Tibial nerve (tissue), 4 donors: ENCODE data around the gene GALNT11. TPM values are rescaled to one million over a fixed set of nuclear protein-coding genes. Genes with fewer than 3 reads are reported as not detected.

Experiments
- DNase-seq, 2 donors: peaks; one replicate each; pipeline ENCODE4 v3.0.0-alpha.2; 2019; ENCODE audit warnings: low spot score in 2 of 2
- H3K27ac ChIP-seq, 4 donors: fragments of 200-600 bp; sonication (generic) in 3 of 4; one replicate each; pipeline ENCODE4 v1.5.1; 2017 to 2019; ENCODE audit warnings: mild to moderate bottlenecking in 1 of 4
- H3K27me3 ChIP-seq, 2 donors: fragments of 200-600 bp; sonication (generic) in 1 of 2; one replicate each; pipeline versions ENCODE4 v1.5.1 to v1.6.0; 2017 to 2019
- H3K36me3 ChIP-seq, 3 donors: fragments of 200-600 bp; sonication (generic); one replicate each; pipeline ENCODE4 v1.5.1; 2018 to 2019
- H3K4me1 ChIP-seq, 4 donors: fragments of 200-600 bp; sonication (generic) in 3 of 4; one replicate each; pipeline ENCODE4 v1.5.1; 2017 to 2019
- H3K4me3 ChIP-seq, 4 donors: fragments of 200-600 bp; sonication (generic) in 3 of 4; one replicate each; pipeline ENCODE4 v1.5.1; 2017 to 2019; ENCODE audit warnings: mild to moderate bottlenecking in 1 of 4, moderate library complexity in 1 of 4
- H3K9me3 ChIP-seq, 4 donors: fragments of 200-600 bp; sonication (generic) in 3 of 4; one replicate each; pipeline ENCODE4 v1.5.1; 2017 to 2019
- CTCF ChIP-seq, 5 experiments: fragments of 200-600 bp in 3 of 5; fragments of 450-650 bp in 2 of 5; sonication (generic) in 3 of 5; IDR thresholded peaks; one replicate each; pipeline ENCODE4 v1.5.1; 2016 to 2019; ENCODE audit warnings: antibody characterized with exemption in 5 of 5, mild to moderate bottlenecking in 3 of 5, moderate library complexity in 2 of 5
- EP300 ChIP-seq, 2 donors: sonication (generic); formaldehyde crosslinking; IDR thresholded peaks; one replicate each; pipeline ENCODE4 v1.6.1; 2017; ENCODE audit warnings: antibody characterized with exemption in 2 of 2, mild to moderate bottlenecking in 1 of 2
- POLR2A ChIP-seq, 2 donors: fragments of 450-650 bp; IDR thresholded peaks; one replicate each; pipeline ENCODE4 v1.6.1; 2017; ENCODE audit warnings: antibody characterized with exemption in 2 of 2, mild to moderate bottlenecking in 2 of 2, moderate library complexity in 2 of 2
- WGBS, 2 donors: methylation state at CpG; one replicate each; pipeline ENCODE4 v1.1.5; 2018; 5-methylcytosine and 5-hydroxymethylcytosine counted together
- total RNA-seq, 4 donors: library from RNA; depleted of rRNA; stranded (reverse); fragments of >200 nt; gene quantifications; one replicate each; pipeline ENCODE4 v1.1.0, GENCODE V29; 2016

Gene GALNT11
- total RNA-seq, 4 donors from 2014 or later = 27.9 to 45.7 (median 36.6) TPM

DNA sequence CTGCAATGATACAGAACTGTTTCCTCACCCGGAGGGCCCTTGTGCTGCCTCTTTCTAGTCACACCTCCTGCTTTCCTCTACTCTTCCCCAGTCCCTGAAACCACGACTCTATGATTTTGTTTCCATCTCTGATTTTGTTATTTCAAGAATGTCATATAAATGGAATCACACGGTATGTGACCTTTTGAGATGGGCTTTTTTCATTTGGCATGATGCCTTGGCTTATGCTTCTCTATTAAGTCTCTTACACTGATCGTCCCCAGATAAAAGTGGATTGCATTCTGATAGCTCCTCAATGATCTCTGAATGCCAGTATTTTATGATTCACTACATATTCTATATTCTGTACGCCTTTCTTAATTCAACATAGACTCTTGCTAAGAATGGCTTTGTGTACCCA is 78.2 kb downstream of the GALNT11 start:
- H3K4me3 ChIP-seq = no peak overlapping the region
- no peaks in the 10 kb centered on the region for H3K9me3 ChIP-seq
- H3K27me3 ChIP-seq = no peaks in the 10 kb centered on the region
- no peak overlapping the region for H3K27ac ChIP-seq
- WGBS, 2 donors = 37 to 39% methylated on average over 5 of the region's 5 CpGs
- no peaks in the 10 kb centered on the region for H3K4me1 ChIP-seq
- no peak for DNase-seq
- TF ChIP-seq EP300 (IDR thresholded peaks at IDR 0.05) (no peak), CTCF (IDR thresholded peaks at IDR 0.05) (no peak), POLR2A (IDR thresholded peaks at IDR 0.05) (no peak)
- H3K36me3 ChIP-seq = peaks cover 0 to 65% (median 0%) of the 10 kb centered on the region in 3 donors

DNA sequence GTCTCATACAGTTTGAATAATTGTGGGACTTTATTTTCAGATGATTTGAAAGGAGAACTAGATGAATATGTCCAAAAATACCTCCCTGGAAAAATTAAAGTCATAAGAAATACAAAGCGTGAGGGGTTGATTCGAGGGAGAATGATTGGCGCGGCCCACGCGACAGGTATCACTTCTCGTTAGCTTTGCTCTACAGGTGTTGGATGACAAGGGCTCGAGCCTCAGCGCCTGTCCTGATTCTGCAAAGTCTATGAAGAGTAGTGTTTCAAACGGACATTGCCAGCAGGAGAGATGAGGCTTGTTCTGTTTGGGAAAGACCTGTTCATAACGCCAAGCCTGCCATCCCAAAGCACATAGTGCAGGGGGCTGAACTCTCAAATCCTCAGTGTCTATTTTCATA is 79.7 kb downstream of the GALNT11 start:
- Histone ChIP-seq H3K27ac (no peak overlapping the region), H3K4me3 (no peak overlapping the region), H3K27me3 (no peaks in the 10 kb centered on the region), H3K9me3 (no peaks in the 10 kb centered on the region), H3K4me1 (no peaks in the 10 kb centered on the region), H3K36me3 (peaks cover 0 to 80% (median 0%) of the 10 kb centered on the region in 3 donors)
- WGBS, 2 donors = 92 to 93% methylated on average over 11 of the region's 11 CpGs
- no peak for DNase-seq
- TF ChIP-seq CTCF (IDR thresholded peaks at IDR 0.05) (no peak), POLR2A (IDR thresholded peaks at IDR 0.05) (no peak), EP300 (IDR thresholded peaks at IDR 0.05) (no peak)

GRCh38 chr7:152106990-152107389 is 81.5 kb downstream of the GALNT11 start:
- WGBS, 2 donors = 46 to 58% methylated on average over 4 of the region's 4 CpGs
- no peak for DNase-seq
- peaks cover 0 to 84% (median 0%) of the 10 kb centered on the region in 3 donors for H3K36me3 ChIP-seq
- H3K27ac ChIP-seq = no peak overlapping the region
- TF ChIP-seq POLR2A (IDR thresholded peaks at IDR 0.05) = no peak
- TF ChIP-seq EP300 (IDR thresholded peaks at IDR 0.05) = no peak
- no peak for TF ChIP-seq CTCF (IDR thresholded peaks at IDR 0.05)
- H3K27me3 ChIP-seq = no peaks in the 10 kb centered on the region
- no peak overlapping the region for H3K4me3 ChIP-seq
- H3K4me1 ChIP-seq = no peaks in the 10 kb centered on the region
- no peaks in the 10 kb centered on the region for H3K9me3 ChIP-seq

- Histone ChIP-seq H3K4me1 (no peaks in the 10 kb centered on the region), H3K4me3 (no peak overlapping the region), H3K36me3 (peaks cover 0 to 81% (median 0%) of the 10 kb centered on the region in 3 donors), H3K9me3 (no peaks in the 10 kb centered on the region), H3K27me3 (no peaks in the 10 kb centered on the region), H3K27ac (no peak overlapping the region)
- DNase-seq = no peak
- 96 to 97% methylated on average over 17 of the region's 17 CpGs for WGBS, 2 donors
- TF ChIP-seq POLR2A (IDR thresholded peaks at IDR 0.05) (no peak), EP300 (IDR thresholded peaks at IDR 0.05) (no peak), CTCF (IDR thresholded peaks at IDR 0.05) (no peak)
Observed at GRCh38 chr7:152107945-152108344, 82.5 kb downstream of the GALNT11 start.

- WGBS, 2 donors = 79 to 84% methylated on average over 7 of the region's 7 CpGs
- Histone ChIP-seq H3K4me3 (no peak overlapping the region), H3K27ac (no peak overlapping the region), H3K27me3 (no peaks in the 10 kb centered on the region), H3K4me1 (no peaks in the 10 kb centered on the region), H3K36me3 (peaks cover 0 to 81% (median 0%) of the 10 kb centered on the region in 3 donors), H3K9me3 (no peaks in the 10 kb centered on the region)
- TF ChIP-seq EP300 (IDR thresholded peaks at IDR 0.05) = no peak
- TF ChIP-seq POLR2A (IDR thresholded peaks at IDR 0.05) = no peak
- no peak for TF ChIP-seq CTCF (IDR thresholded peaks at IDR 0.05)
- no peak for DNase-seq
Observed at GRCh38 chr7:152108359-152108758, 82.9 kb downstream of the GALNT11 start.
